Measurements from ENCODE around the gene MEF2B. TPM values are rescaled to one million over a fixed set of nuclear protein-coding genes. Genes with fewer than 3 reads are reported as not detected.

Gene MEF2B
- total and polyA plus RNA-seq, 10 of the 15 experiments (the other 5 are each of a cell fraction or from before 2014, with no cell fraction given) = 0.09 to 33.0 (median 8.9) TPM

- ChIA-PET SMC1A (ENCODE audit: uncharacterized antibody, unreplicated experiment) (interaction anchor here (1.7 kb wide), 1 partner anchor 59 kb away, joined by 4 read pairs; no protein-coding TSS in a partner anchor), CTCF (interaction anchor here (1.1 to 1.4 kb wide), 2 partner anchors 56 to 63 kb away, joined by 3 read pairs; no protein-coding TSS in a partner anchor), RAD21 (ENCODE audit: unreplicated experiment) (interaction anchor here (0.8 kb wide), 1 partner anchor 46 kb away, joined by 3 read pairs; no protein-coding TSS in a partner anchor), POLR2A (no interaction called here)
- in situ Hi-C loops (cut with MboI) = no loop called here
- no TSS peak for BruUV-seq (replicated peaks)
- FAIRE-seq = no peak
- Histone ChIP-seq H3K4me2 (ENCODE audit: control insufficient read depth, insufficient read depth) (no peak overlapping the region), H3K27me3 (replicated peaks in 1 of 2; ENCODE audit: control insufficient read depth in 2 of 2, insufficient read depth in 2 of 2, low read length in 1 of 2) (no peaks in the 10 kb centered on the region), H3K4me3 (no peak overlapping the region), H3K9ac (ENCODE audit: control insufficient read depth, insufficient read depth, low read length) (no peak overlapping the region), H3K27ac (ENCODE audit: control insufficient read depth, insufficient read depth) (no peak overlapping the region), H3K4me1 (ENCODE audit: control insufficient read depth, insufficient read depth, low read length) (no peaks in the 10 kb centered on the region), H3K79me2 (ENCODE audit: control insufficient read depth, insufficient read depth, low read length) (no peaks in the 10 kb centered on the region), H2AFZ (ENCODE audit: control insufficient read depth, low read depth, low read length) (no peak overlapping the region), H4K20me1 (ENCODE audit: control insufficient read depth, insufficient read depth) (no peaks in the 10 kb centered on the region), H3K36me3 (ENCODE audit: control insufficient read depth in 2 of 2, insufficient read depth in 2 of 2, low read length in 1 of 2) (no peaks in the 10 kb centered on the region), H3K9me3 (replicated peaks; ENCODE audit: control insufficient read depth, insufficient read depth, low read length) (no peaks in the 10 kb centered on the region)
- intact Hi-C loops (cut with micrococcal nuclease; ENCODE audit: unreplicated experiment) = loop anchor here (5.0 kb wide), 1 partner anchor 59 kb away; no protein-coding TSS in a partner anchor
- no peak for ATAC-seq
- no peak for TF ChIP-seq ZZZ3 (IDR thresholded peaks at IDR 0.05; ENCODE audit: control insufficient read depth, insufficient read length, low read depth)
- no peak for TF ChIP-seq POLR2AphosphoS5 (IDR thresholded peaks at IDR 0.05; ENCODE audit: low read length)
- TF ChIP-seq CEBPB (IDR thresholded peaks at IDR 0.05; ENCODE audit: borderline replicate concordance in 1 of 2, low read depth in 2 of 2, low read length in 2 of 2) = no peak
- no peak for TF ChIP-seq USF2 (IDR thresholded peaks at IDR 0.05; ENCODE audit: borderline replicate concordance, low read depth, low read length)
- no peak for TF ChIP-seq EED (IDR thresholded peaks at IDR 0.05; ENCODE audit: low read depth)
- TF ChIP-seq PBX3 (IDR thresholded peaks at IDR 0.05; ENCODE audit: insufficient replicate concordance, low read depth, low read length) = no peak
- DNase-seq (ENCODE audit: low read depth, low spot score) = no peak
- WGBS (ENCODE audit: insufficient coverage, insufficient replicate concordance, low lambda C conversion rate, missing lambda C conversion rate) = 78% methylated on average over 14 of the region's 15 CpGs
Observed at GRCh38 chr19:19111136-19111835, 58.8 kb downstream of the MEF2B start.
